Kidney (tissue), 14 donors: Measurements from ENCODE around the gene PEX13. TPM values are rescaled to one million over a fixed set of nuclear protein-coding genes. Genes with fewer than 3 reads are reported as not detected.

Source experiments
- DNase-seq, 5 donors: peaks; one replicate each; pipeline ENCODE4 v3.0.0-alpha.2; 2013 to 2020
- FAIRE-seq: peaks from 2 replicates; lab custom pipeline; 2012; peaks lifted over from hg19 to GRCh38; lab: Jason Lieb, UNC
- H3K27ac ChIP-seq, 2 donors: one replicate each; pipeline ENCODE4 v1.7.0; 2013; ENCODE audit warnings: low read depth in 2 of 2, low read length in 2 of 2, inconsistent platforms in 1 of 2
- H3K27me3 ChIP-seq: one replicate; pipeline ENCODE4 v1.7.1; 2013; ENCODE audit warnings: low read length, inconsistent platforms; ENCODE audit not compliant: control insufficient read depth, insufficient read depth
- H3K36me3 ChIP-seq, 3 donors: one replicate each; pipeline versions ENCODE4 v1.7.0 to v1.7.1; 2013; ENCODE audit warnings: low read length in 3 of 3, control low read depth in 1 of 3, inconsistent platforms in 1 of 3; ENCODE audit not compliant: insufficient read depth in 3 of 3, control insufficient read depth in 2 of 3
- H3K4me1 ChIP-seq, 3 donors: one replicate each; pipeline versions ENCODE4 v1.7.0 to v1.7.1; 2013; ENCODE audit warnings: low read length in 3 of 3, inconsistent platforms in 1 of 3, low read depth in 1 of 3; ENCODE audit not compliant: control insufficient read depth in 2 of 3, insufficient read depth in 2 of 3
- H3K4me3 ChIP-seq, 3 donors: one replicate each; pipeline versions ENCODE4 v1.7.0 to v1.8.1; 2013; ENCODE audit warnings: low read length in 3 of 3, control low read depth in 1 of 3, inconsistent platforms in 1 of 3
- H3K9ac ChIP-seq, 3 donors: one replicate each; pipeline versions ENCODE4 v1.7.0 to v1.7.1; 2013; ENCODE audit warnings: low read length in 3 of 3, control low read depth in 1 of 3, inconsistent platforms in 1 of 3
- H3K9me3 ChIP-seq, 3 donors: one replicate each; pipeline versions ENCODE4 v1.7.0 to v1.7.1; 2013; ENCODE audit warnings: low read length in 3 of 3, control low read depth in 1 of 3, inconsistent platforms in 1 of 3; ENCODE audit not compliant: control insufficient read depth in 2 of 3, insufficient read depth in 1 of 3
- CTCF ChIP-seq: IDR thresholded peaks from 3 replicates; pipeline ENCODE4 v1.5.1; 2012; ENCODE audit warnings: mild to moderate bottlenecking, moderate library complexity, borderline replicate concordance; ENCODE audit not compliant: insufficient read depth; ENCODE audit errors: extremely low read depth
- intact Hi-C: fragments of 100-400 bp; cut with DNase I; formaldehyde crosslinking; loops from one replicate; pipeline ENCODE4 v1.11.1; 2022
- polyA plus RNA-seq: library from polyadenylated mRNA; stranded (reverse); fragments of 350-450 nt; fragmentation: Illumina TruSeq; extraction: RNeasy Lipid Tissue Mini Kit (QIAGEN cat#74804); gene quantifications from one replicate; pipeline ENCODE4 v1.2.3, GENCODE V29; 2014; ENCODE audit warnings: low read depth, low replicate concordance; ENCODE audit not compliant: insufficient read depth
- total RNA-seq: library from RNA; stranded (reverse); fragmentation: NEBNext Ultra II Directional; extraction: Animal tissue kit (Norgen Biotek cat#: 25700); gene quantifications from one replicate; pipeline ENCODE4 v1.2.1, GENCODE V29; 2021
- donor health status: control.
- donor health status: control.
- donor health status: control.
- donor health status: control.
- donor health status: control.
- donor health status: DM: yes; HTN: yes; CAD: no.
- donor health status: Normal renal cell carcinoma (clear cell type).

Gene PEX13
- total and polyA plus RNA-seq, 2 donors from 2014 or later: 12.7 to 22.5 TPM

GRCh38 chr2:60976875-60977561 lies 40.5 kb upstream of the PEX13 start:
- Histone ChIP-seq H3K4me3 (no peak overlapping the region), H3K9ac (no peak overlapping the region), H3K27me3 (no peaks in the 10 kb centered on the region), H3K4me1 (no peaks in the 10 kb centered on the region), H3K36me3 (no peaks in the 10 kb centered on the region), H3K9me3 (no peaks in the 10 kb centered on the region), H3K27ac (no peak overlapping the region)
- no peak for FAIRE-seq
- TF ChIP-seq CTCF: no peak
- intact Hi-C loops: no loop called here
- no peak for DNase-seq

GRCh38 chr2:60977562-60977895 lies 40.0 kb upstream of the PEX13 start:
- H3K9me3 ChIP-seq: no peaks in the 10 kb centered on the region
- no peak for TF ChIP-seq CTCF
- H3K9ac ChIP-seq: no peak overlapping the region
- FAIRE-seq (no peak), DNase-seq (no peak)
- no peak overlapping the region for H3K27ac ChIP-seq
- H3K27me3 ChIP-seq: no peaks in the 10 kb centered on the region
- H3K4me3 ChIP-seq: no peak overlapping the region
- intact Hi-C loops: no loop called here
- H3K36me3 ChIP-seq: no peaks in the 10 kb centered on the region
- H3K4me1 ChIP-seq: no peaks in the 10 kb centered on the region

GRCh38 chr2:60979231-60979630 lies 38.3 kb upstream of the PEX13 start:
- no peaks in the 10 kb centered on the region for H3K9me3 ChIP-seq
- no peak overlapping the region for H3K9ac ChIP-seq
- H3K4me1 ChIP-seq: no peaks in the 10 kb centered on the region
- no peak overlapping the region for H3K4me3 ChIP-seq
- DNase-seq (no peak), FAIRE-seq (no peak)
- H3K27me3 ChIP-seq: no peaks in the 10 kb centered on the region
- no peaks in the 10 kb centered on the region for H3K36me3 ChIP-seq
- no peak for TF ChIP-seq CTCF
- no peak overlapping the region for H3K27ac ChIP-seq
- intact Hi-C loops: no loop called here
